Ishikawa (cell line): ENCODE data around the gene HCST.

Source experiments
- CEBPB ChIP-seq: IDR thresholded peaks from 2 replicates; pipeline ENCODE4 v1.6.1; 2012
- CREB1 ChIP-seq: IDR thresholded peaks from 2 replicates; pipeline ENCODE4 v1.6.1; 2012; ENCODE audit warnings: low read depth
- EGR1 ChIP-seq: IDR thresholded peaks from 2 replicates; pipeline ENCODE4 v1.6.1; 2012
- EP300 ChIP-seq: IDR thresholded peaks from 2 replicates; pipeline ENCODE4 v1.6.1; 2012; ENCODE audit warnings: borderline replicate concordance
- FOXM1 ChIP-seq: IDR thresholded peaks from 2 replicates; pipeline ENCODE4 v1.6.1; 2012; ENCODE audit warnings: low read depth, borderline replicate concordance
- NFIC ChIP-seq: IDR thresholded peaks from 2 replicates; pipeline ENCODE4 v1.6.1; 2012
- RAD21 ChIP-seq: IDR thresholded peaks from 2 replicates; pipeline ENCODE4 v1.6.1; 2012; ENCODE audit warnings: low read depth
- REST ChIP-seq: IDR thresholded peaks from 2 replicates; pipeline ENCODE4 v1.6.1; 2012; ENCODE audit warnings: low read depth, mild to moderate bottlenecking
- TAF1 ChIP-seq: IDR thresholded peaks from 2 replicates; pipeline ENCODE4 v1.6.1; 2012; ENCODE audit warnings: low read depth, mild to moderate bottlenecking
- TCF12 ChIP-seq: IDR thresholded peaks from 2 replicates; pipeline ENCODE4 v1.6.1; 2012; ENCODE audit warnings: low read depth
- TEAD4 ChIP-seq: IDR thresholded peaks from 2 replicates; pipeline ENCODE4 v1.6.1; 2012
- USF1 ChIP-seq: IDR thresholded peaks from 2 replicates; pipeline ENCODE4 v1.6.1; 2012
- YY1 ChIP-seq: IDR thresholded peaks from 2 replicates; pipeline ENCODE4 v1.6.1; 2012; ENCODE audit warnings: low read depth
- ZBTB7A ChIP-seq: IDR thresholded peaks from 2 replicates; pipeline ENCODE4 v1.6.1; 2012; ENCODE audit warnings: low read depth
- TF ChIP-seq, protein P1 (sequence below): IDR thresholded peaks from 2 replicates; pipeline ENCODE4 v1.6.1; 2012

HCST gene

DNA sequence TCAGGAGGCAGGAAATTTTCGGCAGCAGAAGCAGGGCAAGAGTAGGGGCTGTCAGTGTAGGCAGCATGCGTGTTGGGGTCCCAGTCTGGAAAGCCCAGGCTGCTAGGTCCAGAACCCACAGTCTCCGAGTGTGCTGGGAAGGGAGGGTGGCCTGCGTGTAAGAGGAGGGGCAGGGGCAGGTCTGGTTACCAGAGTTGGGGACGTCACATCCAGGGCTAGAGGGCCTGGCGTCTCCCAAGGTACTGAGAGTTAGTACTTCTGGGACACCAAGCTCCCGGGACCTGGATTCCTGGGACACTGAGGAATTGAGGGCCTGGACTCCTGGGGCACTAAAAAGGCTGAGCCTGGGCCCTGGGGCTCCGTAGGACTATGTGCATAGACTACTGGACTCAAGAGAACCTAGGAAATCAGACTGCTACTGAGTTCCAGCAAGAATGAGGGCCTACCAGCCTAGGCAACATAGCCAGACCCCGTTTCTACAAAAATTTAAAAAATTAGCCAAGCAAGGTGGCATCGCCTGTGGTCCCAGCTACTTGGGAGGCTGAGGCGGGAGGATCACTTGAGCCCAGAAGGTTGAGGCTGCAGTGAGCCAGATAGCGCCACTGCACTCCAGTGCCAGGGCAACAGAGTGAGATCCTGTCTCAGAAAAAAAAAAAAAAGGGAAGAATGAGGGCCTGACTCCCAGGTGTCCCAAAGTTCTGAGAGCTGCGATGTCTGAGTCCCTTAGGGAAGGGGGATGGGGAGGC is 4.5 kb upstream of the HCST start:
- TF ChIP-seq ZBTB7A (no peak), TCF12 (no peak), REST (no peak), CEBPB (no peak), EGR1 (no peak), NFIC (no peak), YY1 (no peak), TEAD4 (no peak), FOXM1 (no peak), EP300 (no peak), USF1 (no peak), CREB1 (no peak), TAF1 (no peak)
- TF ChIP-seq, protein P1, sequence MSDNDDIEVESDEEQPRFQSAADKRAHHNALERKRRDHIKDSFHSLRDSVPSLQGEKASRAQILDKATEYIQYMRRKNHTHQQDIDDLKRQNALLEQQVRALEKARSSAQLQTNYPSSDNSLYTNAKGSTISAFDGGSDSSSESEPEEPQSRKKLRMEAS = no peak

GRCh38 chr19:35898499-35898809 is 3.9 kb upstream of the HCST start:
- TF ChIP-seq REST (no peak), EGR1 (no peak), YY1 (no peak), ZBTB7A (no peak), CREB1 (no peak), TAF1 (no peak), RAD21 (no peak), USF1 (no peak), NFIC (no peak), EP300 (no peak), CEBPB (no peak)

DNA sequence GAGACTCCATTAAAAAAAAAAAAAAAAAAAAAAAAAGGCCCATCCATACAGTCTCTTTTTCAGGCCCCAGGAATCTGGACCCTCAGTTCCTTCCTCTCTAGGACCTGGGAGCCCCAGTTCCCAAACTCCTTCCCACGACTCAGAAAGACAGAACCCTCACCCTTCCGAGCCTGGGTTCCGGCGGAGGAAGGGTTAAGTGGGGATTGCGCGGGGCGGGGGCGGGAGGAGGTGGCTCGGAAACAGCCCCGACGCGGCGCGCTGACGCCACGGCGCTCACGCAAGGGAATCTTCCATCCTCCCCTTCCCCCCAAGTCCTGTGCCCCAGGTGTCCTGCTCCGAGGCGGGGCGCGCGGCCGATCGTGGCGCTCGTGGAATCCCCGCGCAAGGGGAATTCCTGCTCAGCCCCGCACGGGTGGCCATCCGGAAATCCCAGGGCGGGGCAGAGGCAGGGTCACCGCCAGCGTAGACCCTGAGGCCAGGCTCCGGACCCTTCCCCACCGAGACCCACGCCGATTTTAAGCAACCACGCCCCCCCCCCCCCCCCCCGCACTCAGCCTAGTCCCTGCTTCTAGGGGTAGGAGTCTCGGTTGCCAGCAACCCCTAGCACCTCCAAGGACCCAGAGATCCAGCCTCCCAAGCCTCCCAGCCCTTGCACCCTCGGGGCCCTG is 2.6 kb upstream of the HCST start:
- TF ChIP-seq ZBTB7A = peak; percentile 94
- peak; percentile 41; the same call in 1 of the 2 replicates for TF ChIP-seq TAF1
- TF ChIP-seq FOXM1 = no peak
- TF ChIP-seq TEAD4 = peak; percentile 54; the same call in 1 of the 2 replicates
- peak; percentile 34; the same call in 1 of the 2 replicates for TF ChIP-seq EP300
- TF ChIP-seq TCF12 = peak; percentile 81
- TF ChIP-seq CREB1 = peak; percentile 78
- peak; percentile 95 for TF ChIP-seq EGR1
- no peak for TF ChIP-seq RAD21
- TF ChIP-seq NFIC = no peak
- TF ChIP-seq REST = 0 out of 2 replicates have a peak, but pooled peaks have one; percentile 5

GRCh38 chr19:35901055-35901644 is 1.2 kb upstream of the HCST start:
- TF ChIP-seq TAF1 (no peak), CEBPB (no peak), REST (no peak), EP300 (no peak), FOXM1 (no peak), CREB1 (no peak), TCF12 (no peak), TEAD4 (peak; percentile 70)
